GM18508 (cell line): ENCODE data around the gene HSF4.

Experiments
- ATAC-seq: cut with Tn5 transposase; IDR thresholded peaks from one replicate; pipeline ENCODE4 v1.9.1; 2021; ENCODE audit warnings: moderate number of reproducible peaks; ENCODE audit not compliant: insufficient read depth, unreplicated experiment

The HSF4 gene

GRCh38 chr16:67213197-67214019, 48.9 kb downstream of the HSF4 start:
- no peak for ATAC-seq

GRCh38 chr16:67215706-67216105, 51.2 kb downstream of the HSF4 start:
- ATAC-seq = no peak

- no peak for ATAC-seq
Observed at GRCh38 chr16:67216612-67217490, 52.3 kb downstream of the HSF4 start.
